ENCODE measurements around the gene SIN3B.
"Not testable (repeated sequence)": the region's sequence is repeated elsewhere in the genome, so short reads cannot be mapped to it uniquely, and the experiment has no call there.

Gene SIN3B

GRCh38 chr19:16861011-16861410, 31.8 kb downstream of the SIN3B start:
- DNase-seq (ENCODE audit: low read depth in 1 of 2, low spot score in 1 of 2), result no peak
- TF ChIP-seq JUND (IDR thresholded peaks at IDR 0.05; ENCODE audit: low read depth), result no peak
- in situ Hi-C loops (cut with HindIII; ENCODE audit: low pct_unique_long_range_greater_than_20kb, low sequenced_read_pairs), result no loop called here

- no peak for TF ChIP-seq JUND (IDR thresholded peaks at IDR 0.05; ENCODE audit: low read depth)
- no peak for DNase-seq (ENCODE audit: low read depth in 1 of 2, low spot score in 1 of 2)
- in situ Hi-C loops (cut with HindIII; ENCODE audit: low pct_unique_long_range_greater_than_20kb, low sequenced_read_pairs), result no loop called here
Measured at GRCh38 chr19:16861834-16862233, 32.6 kb downstream of the SIN3B start.

- TF ChIP-seq JUND (IDR thresholded peaks at IDR 0.05; ENCODE audit: low read depth), result no peak
- in situ Hi-C loops (cut with HindIII; ENCODE audit: low pct_unique_long_range_greater_than_20kb, low sequenced_read_pairs), result no loop called here
- no peak for DNase-seq (ENCODE audit: low read depth in 1 of 2, low spot score in 1 of 2)
Measured at GRCh38 chr19:16862826-16863415, 33.7 kb downstream of the SIN3B start.

GRCh38 chr19:16867211-16867610, 38.0 kb downstream of the SIN3B start:
- in situ Hi-C loops (cut with HindIII; ENCODE audit: low pct_unique_long_range_greater_than_20kb, low sequenced_read_pairs), result no loop called here
- DNase-seq (ENCODE audit: low read depth in 1 of 2, low spot score in 1 of 2), result no peak
- TF ChIP-seq JUND (IDR thresholded peaks at IDR 0.05; ENCODE audit: low read depth), result no peak

GRCh38 chr19:16868423-16869130, 39.4 kb downstream of the SIN3B start:
- no peak for DNase-seq (ENCODE audit: low read depth in 1 of 2, low spot score in 1 of 2)
- in situ Hi-C loops (cut with HindIII; ENCODE audit: low pct_unique_long_range_greater_than_20kb, low sequenced_read_pairs), result no loop called here
- TF ChIP-seq JUND (IDR thresholded peaks at IDR 0.05; ENCODE audit: low read depth), result no peak

- in situ Hi-C loops (cut with HindIII; ENCODE audit: low pct_unique_long_range_greater_than_20kb, low sequenced_read_pairs), result no loop called here
- TF ChIP-seq JUND (IDR thresholded peaks at IDR 0.05; ENCODE audit: low read depth), result no peak
- no peak for DNase-seq (ENCODE audit: low read depth in 1 of 2, low spot score in 1 of 2)
Measured at GRCh38 chr19:16869331-16869972, 40.3 kb downstream of the SIN3B start.

GRCh38 chr19:16871871-16872270, 42.7 kb downstream of the SIN3B start:
- DNase-seq (ENCODE audit: low read depth in 1 of 2, low spot score in 1 of 2), result no peak
- TF ChIP-seq JUND (IDR thresholded peaks at IDR 0.05; ENCODE audit: low read depth), result no peak
- in situ Hi-C loops (cut with HindIII; ENCODE audit: low pct_unique_long_range_greater_than_20kb, low sequenced_read_pairs), result no loop called here

GRCh38 chr19:16872728-16873127, 43.5 kb downstream of the SIN3B start:
- in situ Hi-C loops (cut with HindIII; ENCODE audit: low pct_unique_long_range_greater_than_20kb, low sequenced_read_pairs), result no loop called here
- TF ChIP-seq JUND (IDR thresholded peaks at IDR 0.05; ENCODE audit: low read depth), result no peak
- no peak for DNase-seq (ENCODE audit: low read depth in 1 of 2, low spot score in 1 of 2)

GRCh38 chr19:16873594-16873993, 44.4 kb downstream of the SIN3B start:
- in situ Hi-C loops (cut with HindIII; ENCODE audit: low pct_unique_long_range_greater_than_20kb, low sequenced_read_pairs), result no loop called here
- no peak for DNase-seq (ENCODE audit: low read depth in 1 of 2, low spot score in 1 of 2)
- no peak for TF ChIP-seq JUND (IDR thresholded peaks at IDR 0.05; ENCODE audit: low read depth)

GRCh38 chr19:16874250-16874977, 45.2 kb downstream of the SIN3B start:
- DNase-seq (ENCODE audit: low read depth in 1 of 2, low spot score in 1 of 2), result no peak
- in situ Hi-C loops (cut with HindIII; ENCODE audit: low pct_unique_long_range_greater_than_20kb, low sequenced_read_pairs), result no loop called here
- no peak for TF ChIP-seq JUND (IDR thresholded peaks at IDR 0.05; ENCODE audit: low read depth)

GRCh38 chr19:16874978-16875299, 45.7 kb downstream of the SIN3B start:
- DNase-seq (ENCODE audit: low read depth in 1 of 2, low spot score in 1 of 2); in situ Hi-C loops (cut with HindIII; ENCODE audit: low pct_unique_long_range_greater_than_20kb, low sequenced_read_pairs): not testable (repeated sequence)

- TF ChIP-seq JUND (IDR thresholded peaks at IDR 0.05; ENCODE audit: low read depth), result no peak
- in situ Hi-C loops (cut with HindIII; ENCODE audit: low pct_unique_long_range_greater_than_20kb, low sequenced_read_pairs), result no loop called here
- peak in 1 of 2 experiments; percentile 55 for DNase-seq (ENCODE audit: low read depth in 1 of 2, low spot score in 1 of 2)
Measured at GRCh38 chr19:16875584-16876555, 46.7 kb downstream of the SIN3B start.
